Measurements from ENCODE around the gene GPR3.

GRCh38 chr1:27366411-27367159 is 25.8 kb upstream of the GPR3 start, which contains the start of gene MAP3K6:
- TF ChIP-seq POLR2A (IDR thresholded peaks at IDR 0.05): peak in 1 of 2 donors; percentile 94
- TF ChIP-seq, protein P1, sequence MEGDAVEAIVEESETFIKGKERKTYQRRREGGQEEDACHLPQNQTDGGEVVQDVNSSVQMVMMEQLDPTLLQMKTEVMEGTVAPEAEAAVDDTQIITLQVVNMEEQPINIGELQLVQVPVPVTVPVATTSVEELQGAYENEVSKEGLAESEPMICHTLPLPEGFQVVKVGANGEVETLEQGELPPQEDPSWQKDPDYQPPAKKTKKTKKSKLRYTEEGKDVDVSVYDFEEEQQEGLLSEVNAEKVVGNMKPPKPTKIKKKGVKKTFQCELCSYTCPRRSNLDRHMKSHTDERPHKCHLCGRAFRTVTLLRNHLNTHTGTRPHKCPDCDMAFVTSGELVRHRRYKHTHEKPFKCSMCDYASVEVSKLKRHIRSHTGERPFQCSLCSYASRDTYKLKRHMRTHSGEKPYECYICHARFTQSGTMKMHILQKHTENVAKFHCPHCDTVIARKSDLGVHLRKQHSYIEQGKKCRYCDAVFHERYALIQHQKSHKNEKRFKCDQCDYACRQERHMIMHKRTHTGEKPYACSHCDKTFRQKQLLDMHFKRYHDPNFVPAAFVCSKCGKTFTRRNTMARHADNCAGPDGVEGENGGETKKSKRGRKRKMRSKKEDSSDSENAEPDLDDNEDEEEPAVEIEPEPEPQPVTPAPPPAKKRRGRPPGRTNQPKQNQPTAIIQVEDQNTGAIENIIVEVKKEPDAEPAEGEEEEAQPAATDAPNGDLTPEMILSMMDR (IDR thresholded peaks at IDR 0.05): peak in 9 of 12 donors; percentile 19 to 51 (median 46)
